ENCODE measurements around the gene INSIG1.

The INSIG1 gene

DNA sequence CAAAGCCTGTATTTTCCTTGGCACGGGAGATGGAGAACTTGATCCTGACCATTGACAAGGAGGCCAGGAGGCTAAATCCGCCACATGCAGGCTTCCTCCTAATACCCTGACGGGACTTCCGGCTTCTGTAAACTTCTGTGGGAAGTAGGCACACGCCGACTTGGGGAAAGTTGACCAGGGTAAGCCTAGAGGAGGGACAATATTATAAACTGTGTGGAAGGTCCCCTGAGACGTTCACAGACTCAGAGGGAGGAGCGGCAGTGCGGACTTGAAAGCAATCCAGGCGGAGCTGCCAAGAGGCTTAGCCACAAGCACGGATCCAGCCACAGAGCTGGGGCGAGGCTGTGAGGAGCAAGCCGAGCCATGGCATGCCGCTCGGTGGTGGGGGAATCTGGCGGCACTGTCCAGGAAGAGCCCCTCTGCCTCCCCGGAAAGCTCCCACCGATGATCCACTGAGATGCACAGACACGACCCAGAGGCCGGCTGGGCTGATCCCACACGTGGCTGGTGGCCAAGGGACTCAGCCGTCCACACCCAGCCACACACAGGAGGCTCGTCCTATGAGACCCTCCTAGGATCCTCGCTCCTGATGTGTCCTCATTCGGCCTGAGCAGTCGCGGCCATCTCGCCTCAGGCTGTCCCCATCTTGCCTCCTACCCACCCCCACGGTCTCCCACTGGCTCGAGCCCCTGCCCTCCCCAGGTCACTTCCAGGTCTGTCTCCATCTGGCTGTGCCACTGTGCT lies 40.0 kb upstream of the INSIG1 start:
- Histone ChIP-seq H3K4me2 (ENCODE audit: low read length) (no peak overlapping the region), H3K36me3 (ENCODE audit: control insufficient read depth, insufficient read depth, low read length) (no peaks in the 10 kb centered on the region), H3K79me1 (ENCODE audit: low read length) (no peaks in the 10 kb centered on the region), H3K9ac (ENCODE audit: low read length) (no peak overlapping the region), H4K8ac (ENCODE audit: low read depth, low read length) (no peak overlapping the region), H3K4me3 (ENCODE audit: low read length) (no peak overlapping the region), H2BK5ac (ENCODE audit: low read length) (no peak overlapping the region), H3K4ac (ENCODE audit: low read depth, low read length) (no peak overlapping the region), H2BK15ac (replicated peaks; ENCODE audit: low read depth) (no peak overlapping the region), H3K18ac (ENCODE audit: low read length) (no peak overlapping the region), H2AK5ac (ENCODE audit: low read length) (no peak overlapping the region), H3K79me2 (ENCODE audit: control insufficient read depth, insufficient read depth, low read length) (no peaks in the 10 kb centered on the region), H3K27ac (ENCODE audit: low read depth, low read length) (no peak overlapping the region), H3K27me3 (ENCODE audit: insufficient read depth, low read length, poor library complexity) (no peaks in the 10 kb centered on the region), H3K56ac (ENCODE audit: low read length) (peak overlapping the region; percentile 7), H4K5ac (ENCODE audit: low read length) (no peak overlapping the region), H3K4me1 (ENCODE audit: control insufficient read depth, low read depth, low read length) (no peaks in the 10 kb centered on the region), H2BK120ac (ENCODE audit: low read depth, low read length) (no peak overlapping the region), H3K23ac (ENCODE audit: low read length) (no peak overlapping the region)
- no peak for DNase-seq
- no CpG with 5 or more reads among the region's 30 CpGs for WGBS (ENCODE audit: extremely low coverage, insufficient coverage, low lambda C conversion rate)

DNA sequence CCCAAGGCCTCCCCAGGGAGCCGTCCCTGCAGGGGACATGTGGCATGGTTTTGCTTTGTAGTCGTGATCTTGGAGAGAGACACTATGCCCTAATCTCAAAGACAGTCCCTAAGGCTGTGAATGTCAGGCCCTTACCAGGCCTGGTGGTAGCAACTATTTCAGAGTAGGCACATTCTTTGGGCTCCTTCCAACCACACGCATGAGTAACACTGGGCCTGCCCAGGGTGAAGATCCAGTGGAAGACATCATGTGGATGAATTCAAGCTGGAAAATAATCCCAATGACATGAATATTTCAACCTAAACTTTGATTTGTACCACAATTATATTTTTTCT lies 39.5 kb upstream of the INSIG1 start:
- H3K4me3 ChIP-seq (ENCODE audit: low read length), result no peak overlapping the region
- no CpG with 5 or more reads among the region's 3 CpGs for WGBS (ENCODE audit: extremely low coverage, insufficient coverage, low lambda C conversion rate)
- H4K5ac ChIP-seq (ENCODE audit: low read length), result no peak overlapping the region
- H3K27ac ChIP-seq (ENCODE audit: low read depth, low read length), result no peak overlapping the region
- no peaks in the 10 kb centered on the region for H3K27me3 ChIP-seq (ENCODE audit: insufficient read depth, low read length, poor library complexity)
- no peaks in the 10 kb centered on the region for H3K4me1 ChIP-seq (ENCODE audit: control insufficient read depth, low read depth, low read length)
- H3K18ac ChIP-seq (ENCODE audit: low read length), result no peak overlapping the region
- H3K56ac ChIP-seq (ENCODE audit: low read length), result no peak overlapping the region
- no peak overlapping the region for H2BK120ac ChIP-seq (ENCODE audit: low read depth, low read length)
- H3K79me1 ChIP-seq (ENCODE audit: low read length), result no peaks in the 10 kb centered on the region
- no peak overlapping the region for H3K9ac ChIP-seq (ENCODE audit: low read length)
- no peak overlapping the region for H3K23ac ChIP-seq (ENCODE audit: low read length)
- H3K4ac ChIP-seq (ENCODE audit: low read depth, low read length), result no peak overlapping the region
- no peak overlapping the region for H4K8ac ChIP-seq (ENCODE audit: low read depth, low read length)
- H3K79me2 ChIP-seq (ENCODE audit: control insufficient read depth, insufficient read depth, low read length), result no peaks in the 10 kb centered on the region
- H3K36me3 ChIP-seq (ENCODE audit: control insufficient read depth, insufficient read depth, low read length), result no peaks in the 10 kb centered on the region
- DNase-seq, result peak; percentile 8
- no peak overlapping the region for H3K4me2 ChIP-seq (ENCODE audit: low read length)
- H2BK15ac ChIP-seq (replicated peaks; ENCODE audit: low read depth), result no peak overlapping the region
- no peak overlapping the region for H2BK5ac ChIP-seq (ENCODE audit: low read length)
- no peak overlapping the region for H2AK5ac ChIP-seq (ENCODE audit: low read length)

DNA sequence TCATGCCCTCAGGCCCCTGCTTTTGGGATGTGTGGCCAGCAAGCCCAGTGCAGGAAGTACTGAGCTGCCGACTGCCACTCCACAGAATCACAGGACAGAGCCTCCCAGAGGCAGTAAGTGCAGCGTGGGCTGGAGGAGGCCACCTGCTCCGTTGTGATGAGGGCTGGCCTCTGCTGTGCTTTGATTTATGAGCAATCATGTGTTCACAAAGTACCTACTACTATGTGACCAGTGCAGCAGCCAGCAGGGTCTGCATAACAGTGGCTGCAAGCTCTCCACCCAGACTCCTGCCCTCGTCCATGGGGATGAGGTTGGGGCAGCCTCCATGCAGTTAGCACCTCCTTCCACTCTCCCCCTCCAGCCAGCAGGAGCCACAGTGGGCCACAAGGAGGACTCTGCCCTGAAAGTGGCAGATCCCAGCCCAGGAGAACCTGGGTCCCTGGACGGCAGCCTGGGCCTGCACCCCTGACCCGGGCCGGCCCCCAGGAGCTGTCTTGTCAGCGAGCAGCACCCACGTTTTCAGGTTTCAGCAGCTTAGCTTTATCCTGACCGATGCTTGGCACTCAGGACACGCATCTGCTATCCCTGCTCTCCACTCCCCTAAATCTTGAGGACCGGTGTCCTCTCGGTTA lies 37.7 kb upstream of the INSIG1 start:
- Histone ChIP-seq H3K4me2 (ENCODE audit: low read length) (no peak overlapping the region), H3K79me1 (ENCODE audit: low read length) (no peaks in the 10 kb centered on the region), H4K5ac (ENCODE audit: low read length) (no peak overlapping the region), H2BK120ac (ENCODE audit: low read depth, low read length) (no peak overlapping the region), H2BK5ac (ENCODE audit: low read length) (no peak overlapping the region), H3K9ac (ENCODE audit: low read length) (no peak overlapping the region), H4K8ac (ENCODE audit: low read depth, low read length) (no peak overlapping the region), H3K4me3 (ENCODE audit: low read length) (no peak overlapping the region), H3K56ac (ENCODE audit: low read length) (no peak overlapping the region), H2AK5ac (ENCODE audit: low read length) (no peak overlapping the region), H3K23ac (ENCODE audit: low read length) (no peak overlapping the region), H3K79me2 (ENCODE audit: control insufficient read depth, insufficient read depth, low read length) (no peaks in the 10 kb centered on the region), H3K18ac (ENCODE audit: low read length) (no peak overlapping the region), H3K27ac (ENCODE audit: low read depth, low read length) (no peak overlapping the region), H3K4ac (ENCODE audit: low read depth, low read length) (no peak overlapping the region), H3K27me3 (ENCODE audit: insufficient read depth, low read length, poor library complexity) (no peaks in the 10 kb centered on the region), H2BK15ac (replicated peaks; ENCODE audit: low read depth) (no peak overlapping the region), H3K36me3 (ENCODE audit: control insufficient read depth, insufficient read depth, low read length) (no peaks in the 10 kb centered on the region), H3K4me1 (ENCODE audit: control insufficient read depth, low read depth, low read length) (no peaks in the 10 kb centered on the region)
- no peak for DNase-seq
- no CpG with 5 or more reads among the region's 13 CpGs for WGBS (ENCODE audit: extremely low coverage, insufficient coverage, low lambda C conversion rate)

GRCh38 chr7:155260498-155260872 lies 37.2 kb upstream of the INSIG1 start:
- Histone ChIP-seq H2AK5ac (ENCODE audit: low read length) (no peak overlapping the region), H3K9ac (ENCODE audit: low read length) (no peak overlapping the region), H3K23ac (ENCODE audit: low read length) (no peak overlapping the region), H3K4me3 (ENCODE audit: low read length) (no peak overlapping the region), H3K18ac (ENCODE audit: low read length) (no peak overlapping the region), H4K5ac (ENCODE audit: low read length) (no peak overlapping the region), H3K4me2 (ENCODE audit: low read length) (no peak overlapping the region), H3K56ac (ENCODE audit: low read length) (no peak overlapping the region), H3K4ac (ENCODE audit: low read depth, low read length) (no peak overlapping the region), H3K36me3 (ENCODE audit: control insufficient read depth, insufficient read depth, low read length) (no peaks in the 10 kb centered on the region), H3K27me3 (ENCODE audit: insufficient read depth, low read length, poor library complexity) (no peaks in the 10 kb centered on the region), H2BK5ac (ENCODE audit: low read length) (no peak overlapping the region), H3K27ac (ENCODE audit: low read depth, low read length) (no peak overlapping the region), H2BK15ac (replicated peaks; ENCODE audit: low read depth) (no peak overlapping the region), H3K79me1 (ENCODE audit: low read length) (no peaks in the 10 kb centered on the region), H2BK120ac (ENCODE audit: low read depth, low read length) (no peak overlapping the region), H3K4me1 (ENCODE audit: control insufficient read depth, low read depth, low read length) (no peaks in the 10 kb centered on the region), H3K79me2 (ENCODE audit: control insufficient read depth, insufficient read depth, low read length) (no peaks in the 10 kb centered on the region), H4K8ac (ENCODE audit: low read depth, low read length) (no peak overlapping the region)
- DNase-seq, result no peak
- WGBS (ENCODE audit: extremely low coverage, insufficient coverage, low lambda C conversion rate), result no CpG with 5 or more reads among the region's 13 CpGs

DNA sequence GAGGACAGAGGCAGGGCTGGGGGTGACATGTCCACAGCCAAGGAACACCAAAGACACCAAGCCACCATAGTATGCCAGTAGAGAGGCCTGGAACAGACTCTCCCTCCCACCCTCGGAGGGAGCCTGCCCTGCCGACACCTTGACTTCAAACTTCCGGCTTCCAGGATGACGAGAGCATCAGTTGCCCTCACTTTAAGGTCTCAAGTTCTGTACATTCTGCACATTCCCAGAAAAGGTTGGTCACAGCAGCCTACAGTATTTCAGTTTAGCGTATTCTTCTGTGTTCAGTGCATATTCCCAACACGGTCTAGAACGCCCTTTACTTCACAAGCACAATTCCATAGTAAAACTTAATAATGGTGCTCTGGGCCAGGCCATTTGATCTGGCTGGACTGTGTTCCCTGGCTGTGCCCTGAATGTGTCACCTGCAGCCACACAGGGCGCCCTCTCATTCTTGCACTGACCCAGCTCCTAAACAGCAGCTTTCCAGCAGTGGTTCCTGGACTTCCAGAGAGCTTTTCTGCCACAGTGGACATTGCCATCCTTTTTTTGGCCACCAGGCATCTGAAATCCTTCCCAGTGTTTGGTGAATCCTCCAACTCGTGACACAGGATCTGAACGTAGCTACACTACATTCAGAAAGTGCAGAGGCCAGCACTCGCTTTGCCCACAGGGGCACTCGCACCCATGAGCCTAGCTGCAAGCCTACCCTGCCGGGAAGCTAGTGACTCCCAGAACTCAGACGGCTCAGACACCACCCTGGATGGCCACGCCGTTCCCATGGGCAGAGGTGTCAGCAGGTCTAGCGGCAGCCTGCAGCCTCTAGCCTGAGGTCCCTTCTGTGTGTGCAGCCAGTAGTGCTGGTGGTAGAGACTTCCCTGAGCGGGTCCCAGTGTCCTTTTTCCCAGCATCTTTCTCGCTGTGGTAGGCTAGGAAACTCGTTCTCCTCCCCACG lies 36.4 kb upstream of the INSIG1 start:
- Histone ChIP-seq H2BK120ac (ENCODE audit: low read depth, low read length) (no peak overlapping the region), H3K4me2 (ENCODE audit: low read length) (no peak overlapping the region), H3K4me1 (ENCODE audit: control insufficient read depth, low read depth, low read length) (no peaks in the 10 kb centered on the region), H3K56ac (ENCODE audit: low read length) (peak overlapping the region; percentile 15), H3K36me3 (ENCODE audit: control insufficient read depth, insufficient read depth, low read length) (no peaks in the 10 kb centered on the region), H3K27me3 (ENCODE audit: insufficient read depth, low read length, poor library complexity) (no peaks in the 10 kb centered on the region), H3K79me1 (ENCODE audit: low read length) (no peaks in the 10 kb centered on the region), H3K4ac (ENCODE audit: low read depth, low read length) (no peak overlapping the region), H3K27ac (ENCODE audit: low read depth, low read length) (no peak overlapping the region), H4K5ac (ENCODE audit: low read length) (no peak overlapping the region), H2BK15ac (replicated peaks; ENCODE audit: low read depth) (no peak overlapping the region), H2AK5ac (ENCODE audit: low read length) (no peak overlapping the region), H3K79me2 (ENCODE audit: control insufficient read depth, insufficient read depth, low read length) (no peaks in the 10 kb centered on the region), H2BK5ac (ENCODE audit: low read length) (no peak overlapping the region), H3K9ac (ENCODE audit: low read length) (no peak overlapping the region), H3K18ac (ENCODE audit: low read length) (no peak overlapping the region), H3K23ac (ENCODE audit: low read length) (no peak overlapping the region), H4K8ac (ENCODE audit: low read depth, low read length) (no peak overlapping the region), H3K4me3 (ENCODE audit: low read length) (no peak overlapping the region)
- DNase-seq, result no peak
- WGBS (ENCODE audit: extremely low coverage, insufficient coverage, low lambda C conversion rate), result no CpG with 5 or more reads among the region's 21 CpGs

All from mesendoderm (in vitro differentiated cells).